K562 (cell line): ENCODE measurements around the gene IGDCC3. TPM values are rescaled to one million over a fixed set of nuclear protein-coding genes. Genes with fewer than 3 reads are reported as not detected.

Experiments used
- ATF7 ChIP-seq: fragments of 450-650 bp; IDR thresholded peaks from 2 replicates; pipeline ENCODE4 v1.7.1; 2014; ENCODE audit warnings: mild to moderate bottlenecking, moderate library complexity
- BCOR ChIP-seq: fragments of 450-650 bp; IDR thresholded peaks from 2 replicates; pipeline ENCODE4 v1.6.1; 2016
- CBX8 ChIP-seq: fragments of 200-600 bp; sonication (generic); IDR thresholded peaks from 2 replicates; pipeline ENCODE4 v1.6.1; 2012; ENCODE audit warnings: borderline replicate concordance, mixed run types, low read depth, mild to moderate bottlenecking, moderate library complexity, mixed read lengths, low read length, control low read depth, inconsistent platforms; ENCODE audit not compliant: poor library complexity, severe bottlenecking; ENCODE audit errors: extremely low read depth
- ELK1 ChIP-seq: sonication (generic); formaldehyde crosslinking; IDR thresholded peaks from 2 replicates; pipeline ENCODE4 v1.8.1; 2022; ENCODE audit warnings: missing genetic modification reagents
- ELK3 ChIP-seq: fragments of 450-650 bp; formaldehyde crosslinking; IDR thresholded peaks from 2 replicates; pipeline ENCODE4 v1.4.0; 2020; ENCODE audit warnings: mild to moderate bottlenecking
- ETV1 ChIP-seq: fragments of 450-650 bp; conservative IDR thresholded peaks from 2 replicates; pipeline ENCODE4 v1.6.1; 2016; ENCODE audit warnings: missing genetic modification characterization, control low read depth, low read depth, missing compliant biosample characterization
- GTF2B ChIP-seq: IDR thresholded peaks from 2 replicates; pipeline ENCODE4 v1.6.1; 2011; ENCODE audit not compliant: insufficient read length; ENCODE audit errors: extremely low read depth
- MAFF ChIP-seq: IDR thresholded peaks from 2 replicates; pipeline ENCODE4 v1.6.1; 2012; ENCODE audit warnings: low read length, improper control_type of control experiment
- NFE2L1 ChIP-seq: fragments of 450-650 bp; IDR thresholded peaks from 2 replicates; pipeline ENCODE4 v1.6.1; 2016; ENCODE audit warnings: missing genetic modification characterization, low read depth, mild to moderate bottlenecking, missing compliant biosample characterization, moderate library complexity, borderline replicate concordance
- RB1 ChIP-seq: fragments of 450-650 bp; IDR thresholded peaks from 2 replicates; pipeline ENCODE4 v1.6.1; 2017; ENCODE audit warnings: low read depth, mild to moderate bottlenecking
- TCF7L2 ChIP-seq: fragments of 150-350 bp; IDR thresholded peaks from 2 replicates; pipeline ENCODE4 v1.6.1; 2016; ENCODE audit warnings: low read depth, mild to moderate bottlenecking, low read length, moderate library complexity
- ZBTB11 ChIP-seq, 3 experiments: fragments of 200-800 bp in 1 of 3; fragments of 250-450 bp in 1 of 3; fragments of 450-650 bp in 1 of 3; sonication (Bioruptor Pico) in 1 of 3; sonication (Bioruptor generic) in 1 of 3; formaldehyde crosslinking in 1 of 3; IDR thresholded peaks; 2 replicates each; pipeline versions ENCODE4 v1.6.1 to v1.8.0; 2016 to 2022; ENCODE audit warnings: mild to moderate bottlenecking in 2 of 3, missing genetic modification characterization in 2 of 3, missing compliant biosample characterization in 1 of 3, moderate library complexity in 1 of 3
- ZNF384 ChIP-seq: IDR thresholded peaks from 2 replicates; pipeline ENCODE4 v1.6.1; 2012; ENCODE audit warnings: low read depth, low read length, improper control_type of control experiment
- ZNF740 ChIP-seq, 3 experiments: fragments of 200-800 bp in 1 of 3; sonication (Bioruptor generic) in 1 of 3; sonication (generic) in 1 of 3; formaldehyde crosslinking in 1 of 3; IDR thresholded peaks; 2 replicates each; pipeline versions ENCODE4 v1.6.1 to v1.8.0; 2016 to 2022; ENCODE audit warnings: mild to moderate bottlenecking in 2 of 3, missing compliant biosample characterization in 2 of 3, missing genetic modification characterization in 2 of 3, missing genetic modification reagents in 1 of 3
- polyA plus RNA-seq, 8 experiments: library from polyadenylated mRNA; depleted of rRNA in 4 of 8; stranded (reverse) in 5 of 8; unstranded in 3 of 8; fragments of >200 nt; fragmentation: Nextera tagmentation in 2 of 8; fragmentation: Illumina TruSeq in 1 of 8; extraction: Ambion mirVana in 2 of 8; extraction: Trizol in 1 of 8; gene quantifications; 2 replicates each; pipeline versions ENCODE4 v1.2.1 to v1.2.3, GENCODE V29; 2011 to 2014; ENCODE audit warnings: inconsistent platforms in 1 of 8, missing spikeins in 1 of 8
- total RNA-seq, 7 experiments: library from RNA; depleted of rRNA in 6 of 7; stranded (reverse); fragments of >200 nt in 6 of 7; fragmentation: Illumina TruSeq in 2 of 7; extraction: Trizol in 2 of 7; gene quantifications; 2 replicates each; pipeline versions ENCODE4 v1.2.1 to v1.2.3, GENCODE V29; 2011 to 2021; ENCODE audit warnings: low replicate concordance in 1 of 7

IGDCC3 gene
- total and polyA plus RNA-seq, 9 of the 15 experiments (the other 6 are each of a cell fraction or from before 2014, with no cell fraction given), result not detected

GRCh38 chr15:65384895-65385869, 7.4 kb upstream of the IGDCC3 start (continued):
- no peak for TF ChIP-seq ZNF740 (CRISPR knock-in tag; IDR thresholded peaks at IDR 0.05)
- no peak for TF ChIP-seq ZNF740 (tag; IDR thresholded peaks at IDR 0.05)
- TF ChIP-seq ELK1 (CRISPR knock-in tag), result no peak
- no peak for TF ChIP-seq ELK3 (CRISPR knock-in tag)
- TF ChIP-seq ETV1 (tag), result no peak
- peak; percentile 84 for TF ChIP-seq RB1
- no peak for TF ChIP-seq CBX8
- no peak for TF ChIP-seq ZBTB11 (CRISPR knock-in tag; IDR thresholded peaks at IDR 0.05)
- no peak for TF ChIP-seq MAFF
- TF ChIP-seq GTF2B, result no peak
- TF ChIP-seq TCF7L2, result no peak
- no peak for TF ChIP-seq BCOR
- no peak for TF ChIP-seq NFE2L1 (tag)
- 0 out of 2 replicates have a peak, but pooled peaks have one; percentile 9 for TF ChIP-seq ATF7
- TF ChIP-seq ZNF384, result no peak
